Stimulated activated CD4-positive, alpha-beta T cell treated with anti-CD3 and anti-CD28 coated beads, Interleukin-12 subunit alpha, Interleukin-12 subunit beta, amount 100 ng/mL, for 24 hours (primary cell): ENCODE data around the gene CASP5.

Experiments
- DNase-seq, 2 experiments: peaks; one replicate each; pipeline ENCODE4 v3.0.0-alpha.2; 2020; ENCODE audit warnings: low read depth in 2 of 2

CASP5 gene

DNA sequence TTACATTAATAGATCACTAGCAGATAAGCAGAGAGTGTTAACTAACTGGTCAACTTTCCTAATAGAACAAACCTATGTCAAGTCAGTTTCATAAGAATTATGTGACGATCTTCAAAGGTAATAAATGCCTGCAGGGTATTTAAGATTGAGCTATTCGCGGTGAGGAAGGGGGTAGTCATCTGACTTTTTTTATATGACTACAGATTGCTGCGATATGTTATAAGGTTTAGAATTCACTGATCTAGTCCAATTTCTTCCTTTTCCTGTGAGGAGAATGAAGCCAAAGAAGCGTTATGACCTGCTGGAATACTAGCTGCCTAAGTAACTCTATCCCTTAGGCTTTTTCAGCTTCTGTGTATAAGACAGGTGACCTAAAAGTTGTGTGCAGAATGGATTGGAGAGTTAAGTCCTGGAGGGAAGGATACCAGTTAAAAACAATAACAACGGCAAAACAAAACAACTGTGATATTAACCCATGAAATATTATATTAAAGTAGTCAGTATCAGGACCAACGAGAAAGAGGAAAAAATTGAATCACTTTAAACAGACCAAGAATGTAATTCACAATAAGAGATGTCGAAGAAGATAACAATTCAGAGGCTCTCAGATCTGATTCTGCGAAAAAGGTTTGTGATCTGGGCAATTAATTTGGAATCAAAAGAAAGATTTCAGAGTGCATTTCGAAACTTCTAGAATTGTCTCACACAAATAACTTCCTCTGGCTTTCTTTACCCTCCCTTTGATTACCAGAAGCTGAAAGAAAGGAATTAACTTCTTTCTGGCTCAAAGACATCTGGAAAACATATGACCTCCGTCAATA lies 55.2 kb downstream of the CASP5 start:
- no peak for DNase-seq

GRCh38 chr11:104965735-104966134 lies 57.2 kb downstream of the CASP5 start:
- DNase-seq, result no peak

DNA sequence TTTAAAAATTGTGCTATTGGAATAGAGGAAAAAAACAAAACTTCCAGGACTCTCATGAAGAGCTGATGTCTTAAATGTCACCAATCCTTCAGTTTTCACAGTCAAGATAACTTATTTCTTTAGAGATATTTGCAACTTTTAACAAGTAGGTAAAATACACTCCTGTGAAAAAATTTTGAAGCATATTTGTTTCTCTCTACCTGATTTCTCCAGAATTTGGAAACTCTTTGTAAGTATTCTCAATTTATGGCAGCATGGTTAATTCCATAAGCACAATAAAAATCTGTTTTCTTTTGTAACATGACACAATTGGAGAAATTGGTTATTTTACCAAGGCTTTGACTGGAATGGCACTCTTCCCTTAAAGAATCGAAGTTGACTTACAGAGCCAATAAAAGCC lies 58.7 kb downstream of the CASP5 start:
- DNase-seq, result no peak

DNA sequence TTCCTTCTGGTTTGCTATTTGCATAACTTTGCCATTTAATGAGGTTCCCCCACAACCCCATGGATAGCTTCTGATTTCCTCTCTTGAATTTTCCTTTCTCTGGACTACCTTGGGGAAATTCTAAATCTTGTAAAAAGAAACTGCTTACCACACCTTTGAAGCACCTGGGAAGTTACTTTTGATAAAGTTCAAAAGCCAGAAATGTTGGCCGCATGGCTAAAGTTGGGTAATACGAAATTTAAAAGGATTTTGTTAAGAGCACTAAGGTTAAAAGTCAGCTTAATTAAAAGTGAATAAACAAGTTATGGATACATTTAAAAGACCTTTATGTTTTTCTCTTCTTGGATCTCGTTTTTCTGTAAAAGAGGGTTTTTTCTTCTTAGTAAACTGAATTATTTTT lies 60.1 kb downstream of the CASP5 start:
- DNase-seq, result no peak

DNA sequence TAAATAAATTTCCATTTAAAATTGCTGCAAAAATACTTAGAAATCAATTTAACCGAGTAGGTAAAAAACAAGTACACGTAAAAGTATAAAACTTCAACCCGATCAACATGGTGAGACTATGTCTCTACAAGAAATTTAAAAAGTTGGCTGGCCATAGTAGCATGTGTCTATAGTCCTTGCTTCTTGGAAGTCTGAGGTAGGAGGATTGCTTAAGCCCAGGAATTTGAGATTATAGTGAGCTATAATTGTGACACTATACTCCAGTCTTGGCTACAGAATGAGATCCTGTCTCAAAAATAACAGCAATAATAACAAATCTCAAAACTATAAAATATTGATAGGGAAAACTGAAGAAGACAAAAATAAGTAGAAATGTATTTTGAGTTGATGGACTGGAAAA lies 65.7 kb downstream of the CASP5 start:
- no peak for DNase-seq

DNA sequence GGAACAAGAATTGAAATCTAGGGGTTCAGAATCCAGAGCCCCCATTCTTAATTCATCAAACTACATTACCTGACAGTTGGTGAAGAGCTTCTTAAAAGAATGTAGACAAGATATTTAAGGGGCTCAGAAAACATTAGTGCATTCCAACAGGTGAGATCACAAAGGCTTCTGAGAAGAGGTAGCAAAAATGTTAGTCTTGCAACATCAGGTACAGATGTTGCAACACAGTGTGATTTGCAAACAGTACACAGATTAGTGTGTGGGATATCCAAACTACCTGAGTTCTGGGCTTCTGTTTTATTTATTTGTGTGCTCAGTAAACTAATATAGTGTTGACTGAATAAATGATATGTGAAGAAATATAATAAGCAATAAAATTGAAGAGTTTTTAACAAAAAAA lies 66.4 kb downstream of the CASP5 start:
- no peak for DNase-seq

DNA sequence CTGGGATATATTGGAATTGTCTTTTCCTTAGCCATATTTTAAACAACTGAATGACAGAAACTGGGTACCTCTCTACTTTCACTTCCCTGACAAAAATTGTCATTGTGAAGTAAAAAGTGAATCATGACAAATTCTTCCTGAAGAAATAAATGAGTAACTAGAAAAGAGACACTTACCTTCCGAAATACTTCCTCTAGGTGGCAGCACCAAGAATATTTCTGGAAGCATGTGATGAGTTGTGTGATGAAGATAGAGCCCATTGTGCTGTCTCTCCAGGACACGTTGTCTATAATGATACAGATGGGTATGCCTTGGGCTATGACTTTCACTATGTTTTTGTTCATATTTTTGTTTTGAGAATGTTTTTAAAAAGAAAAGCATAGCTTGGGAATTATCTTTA lies 76.1 kb downstream of the CASP5 start:
- DNase-seq, result no peak
